ENCODE results near the gene FOLR1.

DNA sequence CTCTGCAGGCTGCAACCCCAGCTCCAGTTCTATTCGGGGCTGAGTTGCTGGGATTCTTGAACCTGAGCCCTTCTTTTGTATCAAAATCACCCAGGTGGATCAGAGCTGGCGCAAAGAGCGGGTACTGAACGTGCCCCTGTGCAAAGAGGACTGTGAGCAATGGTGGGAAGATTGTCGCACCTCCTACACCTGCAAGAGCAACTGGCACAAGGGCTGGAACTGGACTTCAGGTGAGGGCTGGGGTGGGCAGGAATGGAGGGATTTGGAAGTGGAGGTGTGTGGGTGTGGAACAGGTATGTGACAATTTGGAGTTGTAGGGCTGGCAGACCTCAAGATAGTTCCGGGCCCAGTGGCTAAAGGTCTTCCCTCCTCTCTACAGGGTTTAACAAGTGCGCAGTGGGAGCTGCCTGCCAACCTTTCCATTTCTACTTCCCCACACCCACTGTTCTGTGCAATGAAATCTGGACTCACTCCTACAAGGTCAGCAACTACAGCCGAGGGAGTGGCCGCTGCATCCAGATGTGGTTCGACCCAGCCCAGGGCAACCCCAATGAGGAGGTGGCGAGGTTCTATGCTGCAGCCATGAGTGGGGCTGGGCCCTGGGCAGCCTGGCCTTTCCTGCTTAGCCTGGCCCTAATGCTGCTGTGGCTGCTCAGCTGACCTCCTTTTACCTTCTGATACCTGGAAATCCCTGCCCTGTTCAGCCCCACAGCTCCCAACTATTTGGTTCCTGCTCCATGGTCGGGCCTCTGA lies 3.8 kb downstream of the FOLR1 start:
- TF ChIP-seq MAFK (IDR thresholded peaks at IDR 0.05; ENCODE audit: low read depth, low read length) (no peak), POLR2A (IDR thresholded peaks at IDR 0.05; ENCODE audit: low read depth, low read length) (no peak), CTCF (conservative IDR thresholded peaks at IDR 0.05; ENCODE audit: low read depth, low read length) (no peak), RFX5 (IDR thresholded peaks at IDR 0.05; ENCODE audit: low read depth, low read length) (no peak), RAD21 (IDR thresholded peaks at IDR 0.05; ENCODE audit: low read length) (no peak), MXI1 (IDR thresholded peaks at IDR 0.05; ENCODE audit: borderline replicate concordance, low read depth, low read length) (no peak), CEBPB (IDR thresholded peaks at IDR 0.05; ENCODE audit: low read depth, low read length) (no peak), NFE2L2 (IDR thresholded peaks at IDR 0.05; ENCODE audit: low read depth, low read length) (no peak), RCOR1 (IDR thresholded peaks at IDR 0.05; ENCODE audit: insufficient replicate concordance, low read length) (no peak)
- TF ChIP-seq, protein P1, sequence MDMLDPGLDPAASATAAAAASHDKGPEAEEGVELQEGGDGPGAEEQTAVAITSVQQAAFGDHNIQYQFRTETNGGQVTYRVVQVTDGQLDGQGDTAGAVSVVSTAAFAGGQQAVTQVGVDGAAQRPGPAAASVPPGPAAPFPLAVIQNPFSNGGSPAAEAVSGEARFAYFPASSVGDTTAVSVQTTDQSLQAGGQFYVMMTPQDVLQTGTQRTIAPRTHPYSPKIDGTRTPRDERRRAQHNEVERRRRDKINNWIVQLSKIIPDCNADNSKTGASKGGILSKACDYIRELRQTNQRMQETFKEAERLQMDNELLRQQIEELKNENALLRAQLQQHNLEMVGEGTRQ (IDR thresholded peaks at IDR 0.05; ENCODE audit: low read depth, low read length): no peak

Data from IMR-90 (cell line).